ENCODE data around the gene CRB3.
"Not testable (repeated sequence)": the region's sequence is repeated elsewhere in the genome, so short reads cannot be mapped to it uniquely, and the experiment has no call there.

The CRB3 gene
- long read RNA-seq, donor 1, transcript CRB3-204 (4 exons, 1,078 nt), result major isoform, 8 of 14 reads
- long read RNA-seq, donor 1, transcript CRB3-201 (3 exons, 631 nt), result minor isoform, 5 of 14 reads
- long read RNA-seq, donor 1, partial matches to known transcripts, result 0 of 14 reads
- long read RNA-seq, donor 1, other reads (novel, unspliced or antisense), result 0 of 14 reads
- long read RNA-seq, donor 2, transcript CRB3-201 (3 exons, 631 nt), result major isoform, 7 of 12 reads
- long read RNA-seq, donor 2, partial matches to known transcripts, result 0 of 12 reads
- long read RNA-seq, donor 2, other reads (novel, unspliced or antisense), result 0 of 12 reads
- long read RNA-seq, donor 3, partial matches to known transcripts, result 0 of 4 reads
- long read RNA-seq, donor 3, other reads (novel, unspliced or antisense), result 0 of 4 reads
- long read RNA-seq, donor 4, transcript CRB3-204 (4 exons, 1,078 nt), result major isoform, 6 of 8 reads
- long read RNA-seq, donor 4, partial matches to known transcripts, result 0 of 8 reads
- long read RNA-seq, donor 4, other reads (novel, unspliced or antisense), result 0 of 8 reads
- long read RNA-seq, donor 5, transcript CRB3-204 (4 exons, 1,078 nt), result major isoform, 8 of 15 reads
- long read RNA-seq, donor 5, transcript CRB3-201 (3 exons, 631 nt), result minor isoform, 5 of 15 reads
- long read RNA-seq, donor 5, partial matches to known transcripts, result 0 of 15 reads
- long read RNA-seq, donor 5, other reads (novel, unspliced or antisense), result 0 of 15 reads
- long read RNA-seq, donor 6, transcript CRB3-204 (4 exons, 1,078 nt), result major isoform, 14 of 27 reads
- long read RNA-seq, donor 6, transcript CRB3-201 (3 exons, 631 nt), result minor isoform, 10 of 27 reads
- long read RNA-seq, donor 6, partial matches to known transcripts, result 0 of 27 reads
- long read RNA-seq, donor 6, other reads (novel, unspliced or antisense), result 0 of 27 reads
- long read RNA-seq, donor 7, result 0 reads
- long read RNA-seq, donor 8, transcript CRB3-204 (4 exons, 1,078 nt), result major isoform, 10 of 21 reads
- long read RNA-seq, donor 8, partial matches to known transcripts, result 7 of 21 reads
- long read RNA-seq, donor 8, other reads (novel, unspliced or antisense), result 0 of 21 reads

GRCh38 chr19:6464070-6464873 is at the start of gene CRB3:
Gene CRB3 (plus strand): TSS chr19:6464271. CDS start chr19:6464702, 431 bp downstream.
- peak; percentile 74 for DNase-seq

DNA sequence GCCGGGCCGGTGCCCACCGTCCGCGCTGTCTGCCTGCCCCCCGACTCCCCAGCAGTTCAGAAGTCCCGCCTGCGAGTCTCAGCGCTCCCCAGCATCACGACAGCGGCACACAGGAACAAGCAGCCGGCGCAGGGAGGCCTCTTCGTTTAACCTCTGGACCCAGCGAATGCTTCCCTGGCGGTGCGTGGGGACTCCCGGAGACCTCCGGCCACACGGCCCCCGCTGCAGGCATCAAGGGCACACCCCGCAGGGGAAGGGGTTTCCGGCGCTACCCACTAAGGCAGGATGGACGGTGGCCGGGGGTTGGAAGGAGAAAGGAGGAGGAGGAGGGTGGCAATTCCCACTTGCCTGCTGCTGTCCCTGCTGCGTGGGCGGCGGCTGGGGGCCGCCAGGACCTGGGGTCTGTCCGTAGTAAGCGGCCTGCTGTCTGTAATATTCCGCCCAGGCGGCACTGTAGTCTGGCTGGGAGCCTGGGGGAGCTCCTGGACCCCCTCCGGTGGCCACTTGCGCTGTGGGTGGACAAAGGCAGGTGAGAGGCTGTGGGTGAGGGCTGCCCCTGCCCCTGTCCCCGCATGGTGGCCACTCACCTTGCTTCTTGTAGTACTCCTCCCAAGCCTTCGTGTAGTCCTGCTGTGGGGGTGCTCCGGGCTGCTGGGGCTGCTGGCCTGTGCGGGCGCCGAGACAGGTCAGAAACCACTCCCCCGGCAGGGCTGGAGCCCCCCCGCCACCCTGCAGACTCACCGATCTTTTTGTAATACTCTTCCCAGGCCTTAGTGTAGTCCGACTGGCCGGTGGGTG is 49.1 kb upstream of the CRB3 start:
- no peak for DNase-seq

- no peak for DNase-seq
Measured at GRCh38 chr19:6415591-6416190, 48.4 kb upstream of the CRB3 start.

DNA sequence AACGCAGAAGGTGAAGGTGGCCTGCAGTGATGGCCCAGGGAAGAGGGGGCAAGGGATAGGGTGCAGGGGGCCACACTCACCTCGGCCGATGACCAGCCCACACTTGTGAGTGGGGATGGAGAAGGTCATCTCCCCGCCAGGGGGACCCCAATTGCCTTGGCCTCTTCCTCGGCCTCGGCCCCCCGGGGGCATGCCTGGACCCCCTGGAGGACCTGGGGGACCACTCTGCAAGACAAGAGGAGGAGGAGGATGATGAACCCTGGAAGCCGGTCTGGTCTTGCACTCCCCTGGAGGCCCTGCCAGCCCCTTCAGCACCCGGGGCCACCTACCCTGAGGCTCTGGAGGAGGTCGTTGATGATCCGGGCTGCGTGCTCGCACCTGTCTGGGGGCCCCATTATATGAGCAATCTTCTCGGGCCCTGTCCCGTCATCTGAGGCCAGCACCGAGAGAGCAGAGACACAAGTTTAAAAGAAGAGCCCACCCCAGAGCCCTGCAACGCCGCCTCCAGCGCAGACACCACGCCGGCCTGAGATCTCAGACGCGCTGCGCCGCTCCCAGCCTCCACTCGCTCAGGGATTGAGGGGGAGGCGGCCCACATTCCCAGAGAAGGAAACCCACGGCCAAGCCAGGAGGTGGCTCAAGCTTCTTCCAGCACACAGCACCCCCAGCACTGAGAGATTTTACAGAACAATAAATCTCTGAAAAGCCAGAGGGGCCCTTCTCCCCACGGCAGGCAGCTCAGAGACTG is 47.2 kb upstream of the CRB3 start:
- DNase-seq, result no peak

DNA sequence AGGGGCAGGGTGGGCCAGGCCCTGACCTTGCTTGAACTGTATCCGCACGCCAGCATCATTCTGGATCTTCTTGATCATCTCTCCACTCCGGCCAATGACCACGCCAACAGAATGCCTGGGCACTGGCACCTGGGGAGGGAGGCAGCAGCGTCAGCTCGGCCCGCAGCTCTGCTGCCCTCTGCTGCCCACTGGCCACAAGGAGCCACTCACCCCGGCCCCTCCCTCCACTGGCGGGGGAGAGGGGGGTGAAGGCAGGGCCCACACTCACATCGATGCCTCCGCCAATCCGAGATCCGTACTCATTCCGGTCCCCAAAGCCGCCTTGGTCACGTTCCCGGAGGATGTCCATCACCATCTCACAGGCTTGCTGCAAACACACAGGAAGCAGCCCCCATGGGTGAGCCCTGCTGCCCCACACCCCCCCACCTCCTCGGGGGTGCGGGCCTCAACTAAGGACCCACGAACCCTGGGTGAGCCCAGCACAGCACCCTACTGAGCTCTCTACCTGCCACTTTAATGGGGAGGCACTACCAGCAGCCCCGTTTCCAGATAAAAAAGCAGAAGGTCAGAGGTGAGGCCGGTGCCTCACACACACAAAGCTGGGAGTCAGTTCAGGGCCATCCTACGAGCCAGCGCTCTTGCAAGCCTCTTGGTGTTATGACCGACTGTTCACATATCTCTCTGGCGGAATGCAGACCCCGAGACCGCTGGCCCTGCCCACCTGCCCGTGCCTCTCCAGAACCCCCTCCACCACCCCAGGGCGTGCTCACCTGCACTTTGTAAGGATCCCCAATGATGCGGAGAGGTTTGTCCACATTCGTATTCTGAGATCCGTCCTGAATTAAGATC is 46.1 kb upstream of the CRB3 start:
- DNase-seq, result no peak

DNA sequence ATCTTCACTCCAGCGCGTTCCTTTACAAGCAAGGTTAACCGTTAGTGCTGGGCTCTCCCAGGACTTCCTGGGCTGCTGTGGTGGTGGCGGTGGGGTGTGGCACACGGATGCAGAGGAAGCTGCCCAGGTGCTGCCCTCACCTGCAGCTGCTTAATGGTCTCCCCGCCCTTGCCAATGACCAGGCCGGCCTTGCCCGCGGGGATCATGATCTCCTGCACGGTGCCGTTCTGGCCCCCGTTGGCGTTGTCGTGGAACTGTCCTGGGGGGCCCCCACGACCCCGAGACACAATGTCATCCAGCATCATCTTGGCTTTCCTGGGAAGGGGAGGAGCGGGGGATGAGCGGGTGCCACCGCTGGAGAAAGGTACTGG is 45.5 kb upstream of the CRB3 start:
- no peak for DNase-seq

GRCh38 chr19:6421075-6422014 is 42.7 kb upstream of the CRB3 start:
- DNase-seq, result no peak

GRCh38 chr19:6423499-6424194 is 40.4 kb upstream of the CRB3 start:
- peak; percentile 52 for DNase-seq

- DNase-seq, result no peak
Measured at GRCh38 chr19:6424195-6424938, 39.7 kb upstream of the CRB3 start, which contains the start of gene KHSRP. Gene KHSRP (minus strand): TSS chr19:6424811. CDS start chr19:6424701, 110 bp downstream.

GRCh38 chr19:6424939-6425731 is 38.9 kb upstream of the CRB3 start:
- DNase-seq, result peak; percentile 90

GRCh38 chr19:6425732-6426620 is 38.1 kb upstream of the CRB3 start:
- no peak for DNase-seq

- DNase-seq, result no peak
Measured at GRCh38 chr19:6427131-6427530, 36.9 kb upstream of the CRB3 start.

- DNase-seq, result not testable (repeated sequence)
Measured at GRCh38 chr19:6428692-6429418, 35.2 kb upstream of the CRB3 start.

All from right kidney (tissue), 9 donors.